OCI-LY1 (cell line): ENCODE results near the gene SLC39A9.

Experiments used
- H2AFZ ChIP-seq: fragments of 200-600 bp; sonication (generic), shearing (Covaris generic); 2 replicates; pipeline ENCODE4 v1.6.0; 2014; ENCODE audit warnings: antibody characterized with exemption, mild to moderate bottlenecking, low read length
- H3F3A ChIP-seq: fragments of 200-600 bp; sonication (generic), shearing (Covaris generic); 2 replicates; pipeline ENCODE4 v1.6.0; 2014; ENCODE audit warnings: mild to moderate bottlenecking, antibody characterized with exemption, low read length, moderate library complexity; ENCODE audit not compliant: insufficient read depth
- H3K27ac ChIP-seq: fragments of 200-600 bp; sonication (generic); 2 replicates; pipeline ENCODE4 v1.5.1; 2014; ENCODE audit warnings: low read length, mixed run types, mild to moderate bottlenecking, low read depth; ENCODE audit not compliant: poor library complexity, severe bottlenecking
- H3K27me3 ChIP-seq: fragments of 200-600 bp; sonication (generic); 2 replicates; pipeline ENCODE4 v1.6.0; 2014; ENCODE audit warnings: antibody characterized with exemption, mild to moderate bottlenecking, low read length, moderate library complexity; ENCODE audit not compliant: insufficient read depth
- H3K36me3 ChIP-seq: fragments of 200-600 bp; sonication (generic); 2 replicates; pipeline ENCODE4 v1.6.1; 2014; ENCODE audit warnings: mild to moderate bottlenecking, antibody characterized with exemption, low read length, moderate library complexity, mixed read lengths; ENCODE audit not compliant: insufficient read depth
- H3K4me1 ChIP-seq: fragments of 200-600 bp; sonication (generic); 2 replicates; pipeline ENCODE4 v1.5.1; 2014; ENCODE audit warnings: mild to moderate bottlenecking, low read length, moderate library complexity; ENCODE audit not compliant: insufficient read depth, severe bottlenecking
- H3K4me2 ChIP-seq: fragments of 200-600 bp; sonication (generic), shearing (Covaris generic); 2 replicates; pipeline ENCODE4 v1.6.1; 2014; ENCODE audit warnings: low read length
- H3K4me3 ChIP-seq: fragments of 200-600 bp; sonication (generic); 2 replicates; pipeline ENCODE4 v1.5.1; 2014; ENCODE audit warnings: low read length, low read depth, mild to moderate bottlenecking, mixed read lengths; ENCODE audit not compliant: poor library complexity, severe bottlenecking
- H3K79me2 ChIP-seq: fragments of 200-600 bp; shearing (Covaris generic); 2 replicates; pipeline ENCODE4 v1.6.1; 2016; ENCODE audit warnings: mixed run types, low read length, mixed read lengths; ENCODE audit not compliant: insufficient read depth
- H3K9ac ChIP-seq: fragments of 200-600 bp; sonication (generic), shearing (Covaris generic); 2 replicates; pipeline ENCODE4 v1.6.1; 2014; ENCODE audit warnings: mild to moderate bottlenecking, low read length, mixed read lengths
- H3K9me2 ChIP-seq: fragments of 200-600 bp; sonication (generic), shearing (Covaris generic); 2 replicates; pipeline ENCODE4 v1.6.1; 2014; ENCODE audit warnings: low read depth, mild to moderate bottlenecking, low read length, mixed read lengths
- H3K9me3 ChIP-seq: fragments of 200-600 bp; shearing (Covaris generic); 2 replicates; pipeline ENCODE4 v1.6.1; 2014; ENCODE audit warnings: low read length, mixed read lengths
- H4K20me1 ChIP-seq: fragments of 200-600 bp; sonication (generic), shearing (Covaris generic); 2 replicates; pipeline ENCODE4 v1.6.0; 2016; ENCODE audit warnings: mild to moderate bottlenecking, low read length; ENCODE audit not compliant: insufficient read depth
- CTCF ChIP-seq: fragments of 200-600 bp; sonication (generic), shearing (Covaris generic); IDR thresholded peaks from 2 replicates; pipeline ENCODE4 v1.5.1; 2017; ENCODE audit warnings: mild to moderate bottlenecking, antibody characterized with exemption, low read length, moderate library complexity, mixed read lengths
- EZH2 ChIP-seq: fragments of 200-600 bp; sonication (generic), shearing (Covaris generic); IDR thresholded peaks from 2 replicates; pipeline ENCODE4 v1.8.0; 2017; ENCODE audit warnings: borderline replicate concordance, mixed run types, mild to moderate bottlenecking, antibody characterized with exemption, low read length, moderate library complexity, mixed read lengths

Gene SLC39A9

GRCh38 chr14:69351385-69351784, 47.1 kb upstream of the SLC39A9 start:
- Histone ChIP-seq H3F3A (no peaks in the 10 kb centered on the region), H3K36me3 (no peaks in the 10 kb centered on the region), H3K27ac (no peak overlapping the region), H3K9me3 (no peaks in the 10 kb centered on the region), H4K20me1 (no peaks in the 10 kb centered on the region), H3K27me3 (no peaks in the 10 kb centered on the region), H3K4me3 (no peak overlapping the region), H2AFZ (no peak overlapping the region), H3K9ac (no peak overlapping the region), H3K79me2 (no peaks in the 10 kb centered on the region), H3K9me2 (no peaks in the 10 kb centered on the region), H3K4me1 (peaks cover 18% of the 10 kb centered on the region), H3K4me2 (no peak overlapping the region)
- TF ChIP-seq EZH2 (no peak), CTCF (no peak)

- Histone ChIP-seq H3K27me3 (no peaks in the 10 kb centered on the region), H3K9me2 (no peaks in the 10 kb centered on the region), H3K27ac (no peak overlapping the region), H3K4me1 (peaks cover 18% of the 10 kb centered on the region), H3K4me2 (no peak overlapping the region), H3K79me2 (no peaks in the 10 kb centered on the region), H3F3A (no peaks in the 10 kb centered on the region), H4K20me1 (no peaks in the 10 kb centered on the region), H3K4me3 (no peak overlapping the region), H3K36me3 (no peaks in the 10 kb centered on the region), H3K9ac (no peak overlapping the region), H2AFZ (no peak overlapping the region), H3K9me3 (no peaks in the 10 kb centered on the region)
- TF ChIP-seq EZH2 (no peak), CTCF (no peak)
These were observed 46.6 kb upstream of the SLC39A9 start for GRCh38 chr14:69351911-69352310.

- H3K9me2 ChIP-seq, result no peaks in the 10 kb centered on the region
- no peaks in the 10 kb centered on the region for H4K20me1 ChIP-seq
- H3K9ac ChIP-seq, result no peak overlapping the region
- no peak for TF ChIP-seq EZH2
- TF ChIP-seq CTCF, result no peak
- no peaks in the 10 kb centered on the region for H3K79me2 ChIP-seq
- H2AFZ ChIP-seq, result no peak overlapping the region
- H3K27ac ChIP-seq, result no peak overlapping the region
- H3K4me1 ChIP-seq, result peaks cover 21% of the 10 kb centered on the region
- H3K36me3 ChIP-seq, result no peaks in the 10 kb centered on the region
- H3K27me3 ChIP-seq, result no peaks in the 10 kb centered on the region
- no peak overlapping the region for H3K4me3 ChIP-seq
- H3K9me3 ChIP-seq, result no peaks in the 10 kb centered on the region
- H3K4me2 ChIP-seq, result no peak overlapping the region
- no peaks in the 10 kb centered on the region for H3F3A ChIP-seq
These were observed 45.3 kb upstream of the SLC39A9 start for GRCh38 chr14:69353168-69353567.
